Measurements from ENCODE around the gene SPAG6. TPM values are rescaled to one million over a fixed set of nuclear protein-coding genes. Genes with fewer than 3 reads are reported as not detected.
"Not testable (repeated sequence)": the region's sequence is repeated elsewhere in the genome, so short reads cannot be mapped to it uniquely, and the experiment has no call there.

Gene SPAG6
- total RNA-seq, 1 donor from 2014 or later, result not detected

DNA sequence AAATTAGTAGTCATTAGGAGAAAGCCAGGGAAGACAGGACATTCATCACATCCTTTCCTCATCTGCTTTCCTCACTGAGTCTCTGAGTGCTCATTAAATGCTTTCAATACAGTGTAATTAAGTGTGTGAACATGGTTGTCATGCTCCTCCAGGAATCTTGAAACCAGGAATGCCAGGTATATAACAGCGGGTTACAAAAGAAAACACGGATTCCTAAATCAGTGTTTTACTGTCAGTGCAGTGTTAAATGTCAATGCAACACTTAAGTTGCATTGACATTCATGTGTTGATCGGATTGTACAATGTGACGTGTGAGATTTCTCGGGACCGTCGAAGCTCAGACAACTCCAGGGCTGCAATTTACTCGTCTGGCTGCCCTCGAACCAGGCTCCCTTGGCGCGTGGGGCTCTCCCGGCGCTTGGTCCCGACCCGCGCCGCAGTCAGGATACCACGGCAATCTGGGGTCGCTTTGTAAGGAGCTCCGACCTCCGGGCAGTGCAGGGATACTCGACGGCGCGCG is 455 bp upstream of the SPAG6 start:
- peaks cover 1% of the 10 kb centered on the region for H3K36me3 Mint-ChIP-seq (ENCODE audit: unreplicated experiment)
- H3K9me3 Mint-ChIP-seq (ENCODE audit: unreplicated experiment), result no peaks in the 10 kb centered on the region
- TF ChIP-seq, protein P1, sequence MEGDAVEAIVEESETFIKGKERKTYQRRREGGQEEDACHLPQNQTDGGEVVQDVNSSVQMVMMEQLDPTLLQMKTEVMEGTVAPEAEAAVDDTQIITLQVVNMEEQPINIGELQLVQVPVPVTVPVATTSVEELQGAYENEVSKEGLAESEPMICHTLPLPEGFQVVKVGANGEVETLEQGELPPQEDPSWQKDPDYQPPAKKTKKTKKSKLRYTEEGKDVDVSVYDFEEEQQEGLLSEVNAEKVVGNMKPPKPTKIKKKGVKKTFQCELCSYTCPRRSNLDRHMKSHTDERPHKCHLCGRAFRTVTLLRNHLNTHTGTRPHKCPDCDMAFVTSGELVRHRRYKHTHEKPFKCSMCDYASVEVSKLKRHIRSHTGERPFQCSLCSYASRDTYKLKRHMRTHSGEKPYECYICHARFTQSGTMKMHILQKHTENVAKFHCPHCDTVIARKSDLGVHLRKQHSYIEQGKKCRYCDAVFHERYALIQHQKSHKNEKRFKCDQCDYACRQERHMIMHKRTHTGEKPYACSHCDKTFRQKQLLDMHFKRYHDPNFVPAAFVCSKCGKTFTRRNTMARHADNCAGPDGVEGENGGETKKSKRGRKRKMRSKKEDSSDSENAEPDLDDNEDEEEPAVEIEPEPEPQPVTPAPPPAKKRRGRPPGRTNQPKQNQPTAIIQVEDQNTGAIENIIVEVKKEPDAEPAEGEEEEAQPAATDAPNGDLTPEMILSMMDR (IDR thresholded peaks at IDR 0.05), result no peak
- peaks cover 3% of the 10 kb centered on the region for H3K4me1 Mint-ChIP-seq (ENCODE audit: unreplicated experiment)
- peaks cover 77% of the 10 kb centered on the region for H3K27me3 Mint-ChIP-seq (ENCODE audit: unreplicated experiment)
- H3K27ac Mint-ChIP-seq (ENCODE audit: unreplicated experiment), result no peak overlapping the region
- DNase-seq (ENCODE audit: extremely low spot score, unreplicated experiment), result no peak
- no peak overlapping the region for H3K4me3 Mint-ChIP-seq (ENCODE audit: unreplicated experiment)

DNA sequence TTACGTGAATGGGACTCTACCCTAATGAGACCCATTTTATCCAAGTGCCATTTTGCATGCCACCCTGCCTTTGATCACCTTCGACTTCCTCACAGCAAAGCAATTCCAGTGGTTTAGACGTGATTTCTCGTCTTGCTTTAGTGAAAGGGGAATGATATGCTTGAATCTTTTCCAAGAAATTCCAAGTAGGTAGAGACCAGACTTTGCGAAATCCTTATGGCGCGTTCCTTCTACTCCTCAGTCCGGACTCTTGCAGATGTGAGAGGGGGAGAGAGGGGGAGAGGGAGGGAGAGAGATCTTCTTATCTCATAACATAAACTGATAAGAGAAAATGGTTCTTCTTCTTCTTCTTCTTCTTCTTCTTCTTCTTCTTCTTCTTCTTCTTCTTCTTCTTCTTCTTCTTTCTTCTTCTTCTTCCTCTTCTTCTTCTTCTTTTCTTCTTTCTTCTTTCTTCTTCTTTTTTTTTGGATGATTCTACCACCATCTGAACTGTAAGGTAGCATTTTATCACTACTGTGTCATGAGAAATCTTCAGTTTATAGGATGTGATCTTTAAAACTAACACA is 883 bp downstream of the SPAG6 start:
- TF ChIP-seq, protein P1 (IDR thresholded peaks at IDR 0.05), result no peak
- H3K4me1 Mint-ChIP-seq (ENCODE audit: unreplicated experiment), result no peaks in the 10 kb centered on the region
- H3K36me3 Mint-ChIP-seq (ENCODE audit: unreplicated experiment), result peaks cover 1% of the 10 kb centered on the region
- no peak for DNase-seq (ENCODE audit: extremely low spot score, unreplicated experiment)
- no peak overlapping the region for H3K27ac Mint-ChIP-seq (ENCODE audit: unreplicated experiment)
- H3K27me3 Mint-ChIP-seq (ENCODE audit: unreplicated experiment), result peaks cover 82% of the 10 kb centered on the region
- H3K4me3 Mint-ChIP-seq (ENCODE audit: unreplicated experiment), result peak overlapping the region; percentile 35
- H3K9me3 Mint-ChIP-seq (ENCODE audit: unreplicated experiment), result no peaks in the 10 kb centered on the region

DNA sequence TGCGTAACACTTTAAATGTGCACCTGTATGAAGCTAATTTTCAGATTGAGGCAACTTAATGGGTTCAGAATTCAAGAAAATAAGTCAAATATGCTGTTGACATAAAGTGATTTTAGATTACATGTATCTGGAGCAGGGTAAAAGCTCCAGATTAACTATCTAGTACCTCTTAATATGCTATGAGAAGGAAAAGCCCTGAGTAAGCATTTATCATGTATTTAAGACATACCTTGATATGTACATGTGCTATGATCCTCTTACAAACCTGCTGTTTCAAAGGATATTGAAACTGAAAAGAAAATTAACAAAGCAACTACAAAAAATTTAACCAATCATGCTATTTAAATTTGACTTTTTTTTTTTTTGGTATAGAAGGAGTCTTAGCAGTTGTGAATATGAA is 4.5 kb downstream of the SPAG6 start:
- Mint-ChIP-seq H3K4me1 (ENCODE audit: unreplicated experiment) (no peaks in the 10 kb centered on the region), H3K27ac (ENCODE audit: unreplicated experiment) (no peak overlapping the region), H3K27me3 (ENCODE audit: unreplicated experiment) (peaks cover 66% of the 10 kb centered on the region), H3K36me3 (ENCODE audit: unreplicated experiment) (peaks cover 1% of the 10 kb centered on the region), H3K9me3 (ENCODE audit: unreplicated experiment) (no peaks in the 10 kb centered on the region), H3K4me3 (ENCODE audit: unreplicated experiment) (no peak overlapping the region)
- DNase-seq (ENCODE audit: extremely low spot score, unreplicated experiment), result no peak
- TF ChIP-seq, protein P1 (IDR thresholded peaks at IDR 0.05), result no peak

DNA sequence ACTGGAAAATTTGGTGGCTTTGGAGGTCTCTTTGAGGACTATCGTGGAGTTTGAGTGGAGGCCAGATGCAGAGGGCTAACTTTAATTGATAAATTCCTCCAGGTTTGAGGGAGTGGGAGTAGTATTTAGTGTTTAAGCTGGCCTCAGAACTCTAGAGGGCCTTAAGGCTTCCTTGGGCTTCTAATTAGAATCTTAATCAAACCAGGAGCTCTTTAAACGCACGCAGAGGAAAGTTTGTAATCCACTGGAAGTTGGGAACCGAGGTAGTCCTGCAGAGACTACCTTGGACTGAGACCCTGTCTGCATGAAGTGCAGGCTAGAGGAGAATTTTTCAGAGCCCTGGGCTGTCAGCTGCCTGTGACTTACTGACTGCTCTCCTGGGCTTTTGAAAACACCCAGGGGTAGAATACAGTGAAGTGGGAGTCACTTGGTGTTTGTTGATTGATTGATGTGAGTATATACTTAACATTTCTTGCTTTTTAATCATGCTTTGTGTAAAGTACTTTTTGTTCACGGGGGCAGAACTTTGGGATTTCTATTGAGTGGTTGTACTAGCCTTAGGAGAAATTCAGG is 5.9 kb downstream of the SPAG6 start:
- Mint-ChIP-seq H3K27ac (ENCODE audit: unreplicated experiment) (no peak overlapping the region), H3K27me3 (ENCODE audit: unreplicated experiment) (peaks cover 62% of the 10 kb centered on the region), H3K4me3 (ENCODE audit: unreplicated experiment) (no peak overlapping the region), H3K9me3 (ENCODE audit: unreplicated experiment) (no peaks in the 10 kb centered on the region), H3K4me1 (ENCODE audit: unreplicated experiment) (no peaks in the 10 kb centered on the region), H3K36me3 (ENCODE audit: unreplicated experiment) (peaks cover 1% of the 10 kb centered on the region)
- TF ChIP-seq, protein P1 (IDR thresholded peaks at IDR 0.05), result no peak
- DNase-seq (ENCODE audit: extremely low spot score, unreplicated experiment), result no peak

DNA sequence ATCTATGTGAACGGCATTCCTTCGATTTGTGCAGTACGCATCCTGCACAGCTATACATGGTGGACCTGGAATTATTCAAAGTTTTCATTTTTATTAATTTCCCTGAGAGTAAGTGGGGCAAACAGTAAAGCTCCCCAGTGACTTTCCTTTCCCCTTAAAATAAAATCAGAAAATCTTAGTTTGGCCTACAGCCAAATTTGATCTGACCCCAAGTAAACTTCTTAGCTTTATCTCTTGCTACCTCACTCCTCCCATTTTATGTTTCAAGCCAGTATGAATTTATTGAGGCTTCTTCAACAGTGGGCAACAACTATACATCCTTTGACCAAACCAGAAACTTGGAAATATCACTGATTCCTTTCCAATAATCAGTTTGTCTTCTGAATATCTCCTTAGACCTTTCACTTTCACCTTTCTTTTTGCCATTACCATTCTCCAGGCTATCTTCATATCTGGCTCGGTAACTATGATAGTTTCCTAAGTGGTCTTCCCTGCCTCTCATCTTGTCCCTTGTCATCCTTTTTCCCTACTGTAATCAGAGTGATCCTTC is 11.1 kb downstream of the SPAG6 start:
- TF ChIP-seq, protein P1 (IDR thresholded peaks at IDR 0.05), result no peak
- DNase-seq (ENCODE audit: extremely low spot score, unreplicated experiment), result no peak
- peaks cover 25% of the 10 kb centered on the region for H3K27me3 Mint-ChIP-seq (ENCODE audit: unreplicated experiment)
- no peak overlapping the region for H3K4me3 Mint-ChIP-seq (ENCODE audit: unreplicated experiment)
- H3K36me3 Mint-ChIP-seq (ENCODE audit: unreplicated experiment), result no peaks in the 10 kb centered on the region
- no peaks in the 10 kb centered on the region for H3K9me3 Mint-ChIP-seq (ENCODE audit: unreplicated experiment)
- no peaks in the 10 kb centered on the region for H3K4me1 Mint-ChIP-seq (ENCODE audit: unreplicated experiment)
- no peak overlapping the region for H3K27ac Mint-ChIP-seq (ENCODE audit: unreplicated experiment)

DNA sequence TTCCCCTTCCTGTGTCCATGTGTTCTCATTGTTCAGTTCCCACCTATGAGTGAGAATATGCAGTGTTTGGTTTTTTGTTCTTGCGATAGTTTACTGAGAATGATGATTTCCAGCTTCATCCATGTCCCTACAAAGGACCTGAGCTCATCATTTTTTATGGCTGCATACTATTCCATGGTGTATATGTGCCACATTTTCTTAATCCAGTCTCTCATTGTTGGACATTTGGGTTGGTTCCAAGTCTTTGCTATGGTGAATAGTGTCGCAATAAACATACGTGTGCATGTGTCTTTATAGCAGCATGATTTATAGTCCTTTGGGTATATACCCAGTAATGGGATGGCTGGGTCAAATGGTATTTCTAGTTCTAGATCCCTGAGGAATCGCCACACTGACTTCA is 12.5 kb downstream of the SPAG6 start:
- H3K27ac Mint-ChIP-seq (ENCODE audit: unreplicated experiment); H3K9me3 Mint-ChIP-seq (ENCODE audit: unreplicated experiment): not testable (repeated sequence)

More for the DNA sequence above, 12.5 kb downstream of the SPAG6 start:
- H3K4me3 Mint-ChIP-seq (ENCODE audit: unreplicated experiment); H3K4me1 Mint-ChIP-seq (ENCODE audit: unreplicated experiment); DNase-seq (ENCODE audit: extremely low spot score, unreplicated experiment); H3K36me3 Mint-ChIP-seq (ENCODE audit: unreplicated experiment): not testable (repeated sequence)
- peaks cover 24% of the 10 kb centered on the region for H3K27me3 Mint-ChIP-seq (ENCODE audit: unreplicated experiment)
